GM19467 (cell line): ENCODE measurements around the gene INO80.
A peak's percentile ranks its signal among the peaks of the same experiment; 100 is the strongest.
"Not testable (repeated sequence)": the region's sequence is repeated elsewhere in the genome, so short reads cannot be mapped to it uniquely, and the experiment has no call there.

Experiments
- ATAC-seq: cut with Tn5 transposase; IDR thresholded peaks from one replicate; pipeline ENCODE4 v1.9.1; 2021; ENCODE audit warnings: mild to moderate bottlenecking, moderate library complexity; ENCODE audit not compliant: unreplicated experiment

INO80 gene

GRCh38 chr15:41116116-41116961, at the start of gene INO80:
INO80 (minus strand) TSS chr15:41116280; CDS start chr15:41096310, 19,970 bp downstream.
- peak; percentile 62 for ATAC-seq

GRCh38 chr15:41161736-41162135, 45.7 kb upstream of the INO80 start:
- ATAC-seq, result no peak

- no peak for ATAC-seq
Measured at GRCh38 chr15:41161336-41161735, 45.3 kb upstream of the INO80 start.

GRCh38 chr15:41160639-41161315, 44.7 kb upstream of the INO80 start:
- ATAC-seq, result no peak

GRCh38 chr15:41154412-41154811, 38.3 kb upstream of the INO80 start:
- no peak for ATAC-seq

GRCh38 chr15:41153733-41154132, 37.7 kb upstream of the INO80 start:
- ATAC-seq, result no peak

GRCh38 chr15:41151451-41152005, 35.4 kb upstream of the INO80 start:
- no peak for ATAC-seq

- no peak for ATAC-seq
Measured at GRCh38 chr15:41150279-41150678, 34.2 kb upstream of the INO80 start.

- no peak for ATAC-seq
Measured at GRCh38 chr15:41148065-41148464, 32.0 kb upstream of the INO80 start.

GRCh38 chr15:41139619-41140018, 23.5 kb upstream of the INO80 start:
- no peak for ATAC-seq

- ATAC-seq, result not testable (repeated sequence)
Measured at GRCh38 chr15:41139112-41139511, 23.0 kb upstream of the INO80 start.

GRCh38 chr15:41135580-41135979, 19.5 kb upstream of the INO80 start:
- not testable (repeated sequence) for ATAC-seq

- no peak for ATAC-seq
Measured at GRCh38 chr15:41133454-41133853, 17.4 kb upstream of the INO80 start.

- ATAC-seq, result not testable (repeated sequence)
Measured at GRCh38 chr15:41132094-41132493, 16.0 kb upstream of the INO80 start.

- no peak for ATAC-seq
Measured at GRCh38 chr15:41128174-41128902, 12.3 kb upstream of the INO80 start.

- no peak for ATAC-seq
Measured at GRCh38 chr15:41125931-41126642, 10.0 kb upstream of the INO80 start.

- ATAC-seq, result no peak
Measured at GRCh38 chr15:41125063-41125669, 9.1 kb upstream of the INO80 start.

- no peak for ATAC-seq
Measured at GRCh38 chr15:41124058-41124457, 8.0 kb upstream of the INO80 start.

- ATAC-seq, result no peak
Measured at GRCh38 chr15:41122849-41123248, 6.8 kb upstream of the INO80 start.

GRCh38 chr15:41121951-41122350, 5.9 kb upstream of the INO80 start:
- ATAC-seq, result no peak
